Body of pancreas (tissue), 4 donors: Measurements from ENCODE around the gene SLC6A7. TPM values are rescaled to one million over a fixed set of nuclear protein-coding genes. Genes with fewer than 3 reads are reported as not detected.

Experiments
- ATAC-seq: fragments of 150-250 bp; one replicate; pipeline ENCODE4 v1.9.1; 2016
- DNase-seq, 4 donors: peaks; one replicate each; pipeline ENCODE4 v3.0.0-alpha.2; 2019
- H3K27ac ChIP-seq, 4 donors: fragments of 200-600 bp; sonication (generic); 1 replicate in 3 of 4; 2 replicates in 1 of 4; pipeline versions ENCODE4 v1.5.1 to v1.6.1; 2016 to 2019; ENCODE audit warnings: mild to moderate bottlenecking in 1 of 4, mixed read lengths in 1 of 4, moderate library complexity in 1 of 4
- H3K27me3 ChIP-seq, 2 donors: fragments of 200-600 bp; sonication (generic); one replicate each; pipeline ENCODE4 v1.6.0; 2016; ENCODE audit warnings: mild to moderate bottlenecking in 1 of 2
- H3K36me3 ChIP-seq, 2 donors: fragments of 200-600 bp; sonication (generic); replicated peaks in 1 of 2; 2 replicates each; pipeline ENCODE4 v1.5.1; 2016; ENCODE audit warnings: low read depth in 2 of 2; ENCODE audit not compliant: insufficient read depth in 1 of 2
- H3K4me1 ChIP-seq: fragments of 200-600 bp; sonication (generic); one replicate; pipeline ENCODE4 v1.6.0; 2016
- H3K4me3 ChIP-seq, 2 donors: fragments of 200-600 bp; sonication (generic); 1 replicate in 1 of 2; 2 replicates in 1 of 2; pipeline ENCODE4 v1.5.1; 2016 to 2019
- H3K9me3 ChIP-seq, 3 donors: fragments of 200-600 bp; sonication (generic); 1 replicate in 2 of 3; 2 replicates in 1 of 3; pipeline ENCODE4 v1.5.1; 2016
- CTCF ChIP-seq, 7 experiments: fragments of 450-650 bp in 4 of 7; fragments of 200-600 bp in 3 of 7; sonication (generic) in 3 of 7; IDR thresholded peaks; one replicate each; pipeline ENCODE4 v1.5.1; 2016 to 2019; ENCODE audit warnings: antibody characterized with exemption in 7 of 7
- POLR2A ChIP-seq, 3 donors: fragments of 450-650 bp; IDR thresholded peaks; one replicate each; pipeline ENCODE4 v1.6.1; 2016; ENCODE audit warnings: antibody characterized with exemption in 3 of 3, mild to moderate bottlenecking in 2 of 3
- WGBS, 2 donors: methylation state at CpG; one replicate each; pipeline ENCODE4 v1.1.5; 2017; 5-methylcytosine and 5-hydroxymethylcytosine counted together
- intact Hi-C: fragments of 100-400 bp; cut with DNase I; formaldehyde crosslinking; loops from one replicate; pipeline ENCODE4 v1.15.1; 2023
- total RNA-seq, 2 donors: library from RNA; depleted of rRNA; stranded (reverse); fragments of >200 nt; gene quantifications; one replicate each; pipeline ENCODE4 v1.1.0, GENCODE V29; 2016

Gene SLC6A7
- total RNA-seq, 2 donors from 2014 or later: not detected

DNA sequence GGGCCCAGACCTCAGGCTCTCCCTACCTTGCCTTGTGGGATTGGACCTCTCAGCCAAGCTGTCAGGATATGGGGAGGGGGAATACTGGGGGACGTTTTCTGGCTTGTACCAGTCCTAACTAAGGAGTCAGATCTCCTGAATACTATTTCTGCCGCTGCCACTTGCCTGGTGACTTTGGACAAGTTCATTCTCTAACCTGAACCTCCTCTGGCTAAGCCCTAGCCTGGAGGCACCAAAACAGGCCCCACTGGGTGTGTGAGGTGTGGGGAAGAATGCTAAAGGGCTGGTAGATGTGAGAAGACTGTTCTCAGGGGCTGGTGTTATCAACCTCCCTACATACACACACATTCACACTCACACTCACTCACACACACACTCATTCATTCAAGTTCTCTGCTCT lies 1.1 kb downstream of the SLC6A7 start:
- Histone ChIP-seq H3K36me3 (no peaks in the 10 kb centered on the region), H3K4me3 (no peak overlapping the region), H3K4me1 (peaks cover 9% of the 10 kb centered on the region), H3K27me3 (peaks cover 0 to 13% of the 10 kb centered on the region in 2 donors), H3K9me3 (no peaks in the 10 kb centered on the region), H3K27ac (no peak overlapping the region)
- no peak for ATAC-seq
- DNase-seq: no peak
- TF ChIP-seq POLR2A (IDR thresholded peaks at IDR 0.05): no peak
- no peak for TF ChIP-seq CTCF (IDR thresholded peaks at IDR 0.05)
- 38 to 86% methylated on average over 1 to 2 of the region's 2 CpGs for WGBS, 2 donors
- intact Hi-C loops: no loop called here

DNA sequence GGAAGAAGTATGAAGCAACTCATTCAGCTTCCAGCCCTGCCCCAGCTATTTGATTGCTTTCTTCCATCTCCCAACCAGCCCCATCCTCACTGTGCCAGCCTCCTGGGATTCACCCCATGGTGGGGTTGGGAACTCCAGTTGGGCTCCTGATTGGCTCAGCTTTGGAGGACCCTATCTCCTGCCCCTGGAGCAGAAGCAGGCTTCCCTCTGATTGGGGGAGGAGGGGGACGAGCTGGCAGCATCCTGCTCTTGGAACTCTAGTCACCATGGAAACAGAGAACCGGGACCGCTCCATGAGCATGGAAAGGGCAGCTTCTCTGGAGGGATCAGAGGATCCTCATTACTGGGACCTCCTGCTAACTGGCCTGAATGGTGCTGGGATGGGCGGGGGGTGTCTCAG lies 2.6 kb downstream of the SLC6A7 start:
- ATAC-seq (no peak), DNase-seq (no peak)
- Histone ChIP-seq H3K27me3 (peaks cover 0 to 13% of the 10 kb centered on the region in 2 donors), H3K9me3 (no peaks in the 10 kb centered on the region), H3K4me3 (no peak overlapping the region), H3K4me1 (peaks cover 11% of the 10 kb centered on the region), H3K27ac (no peak overlapping the region), H3K36me3 (no peaks in the 10 kb centered on the region)
- intact Hi-C loops: no loop called here
- no peak for TF ChIP-seq CTCF (IDR thresholded peaks at IDR 0.05)
- no peak for TF ChIP-seq POLR2A (IDR thresholded peaks at IDR 0.05)
- WGBS, 2 donors: 68% methylated on average over 4 of the region's 4 CpGs; no CpG with 5 or more reads in 1 of the 2 donors

GRCh38 chr5:150195736-150196485 lies 6.0 kb downstream of the SLC6A7 start:
- intact Hi-C loops: no loop called here
- Histone ChIP-seq H3K27ac (no peak overlapping the region), H3K27me3 (no peaks in the 10 kb centered on the region), H3K4me3 (no peak overlapping the region), H3K4me1 (peaks cover 6% of the 10 kb centered on the region), H3K9me3 (no peaks in the 10 kb centered on the region), H3K36me3 (no peaks in the 10 kb centered on the region)
- no peak for ATAC-seq
- WGBS, 2 donors: 71 to 86% methylated on average over 7 to 9 of the region's 9 CpGs
- TF ChIP-seq POLR2A (IDR thresholded peaks at IDR 0.05) (no peak), CTCF (IDR thresholded peaks at IDR 0.05) (no peak)
- DNase-seq: peak in 1 of 4 donors; percentile 32

- Histone ChIP-seq H3K27ac (no peak overlapping the region), H3K9me3 (no peaks in the 10 kb centered on the region), H3K4me3 (no peak overlapping the region), H3K36me3 (no peaks in the 10 kb centered on the region), H3K27me3 (no peaks in the 10 kb centered on the region), H3K4me1 (peaks cover 6% of the 10 kb centered on the region)
- 72 to 96% methylated on average over 5 of the region's 5 CpGs for WGBS, 2 donors
- TF ChIP-seq POLR2A (IDR thresholded peaks at IDR 0.05) (no peak), CTCF (IDR thresholded peaks at IDR 0.05) (no peak)
- ATAC-seq (no peak), DNase-seq (no peak)
- intact Hi-C loops: no loop called here
Observed at GRCh38 chr5:150196514-150196913, 6.7 kb downstream of the SLC6A7 start.

DNA sequence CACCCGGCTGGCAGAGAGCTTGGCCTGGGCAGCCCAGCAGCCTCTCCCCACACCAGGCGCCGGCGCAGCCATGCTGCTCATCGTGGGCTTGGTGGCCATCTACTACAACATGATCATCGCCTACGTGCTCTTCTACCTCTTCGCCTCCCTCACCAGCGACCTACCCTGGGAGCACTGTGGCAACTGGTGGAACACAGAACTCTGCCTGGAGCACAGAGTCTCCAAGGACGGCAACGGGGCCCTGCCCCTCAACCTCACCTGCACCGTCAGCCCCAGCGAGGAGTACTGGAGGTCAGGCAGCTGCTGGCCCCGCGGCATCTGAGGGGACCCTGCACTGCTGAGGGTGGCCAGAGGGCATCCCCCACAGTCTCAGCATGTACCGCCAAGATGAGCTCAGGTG lies 7.1 kb downstream of the SLC6A7 start:
- Histone ChIP-seq H3K27ac (no peak overlapping the region), H3K4me3 (no peak overlapping the region), H3K4me1 (peaks cover 6% of the 10 kb centered on the region), H3K27me3 (no peaks in the 10 kb centered on the region), H3K36me3 (no peaks in the 10 kb centered on the region), H3K9me3 (no peaks in the 10 kb centered on the region)
- intact Hi-C loops: no loop called here
- WGBS, 2 donors: 93 to 100% methylated on average over 1 to 16 of the region's 16 CpGs
- ATAC-seq (no peak), DNase-seq (no peak)
- TF ChIP-seq CTCF (IDR thresholded peaks at IDR 0.05) (no peak), POLR2A (IDR thresholded peaks at IDR 0.05) (no peak)
